GM18867 (cell line): ENCODE data around the gene IDH2.

Experiments
- ATAC-seq: cut with Tn5 transposase; IDR thresholded peaks from one replicate; pipeline ENCODE4 v1.9.1; 2021; ENCODE audit warnings: mild to moderate bottlenecking, moderate library complexity; ENCODE audit not compliant: unreplicated experiment

IDH2 gene

DNA sequence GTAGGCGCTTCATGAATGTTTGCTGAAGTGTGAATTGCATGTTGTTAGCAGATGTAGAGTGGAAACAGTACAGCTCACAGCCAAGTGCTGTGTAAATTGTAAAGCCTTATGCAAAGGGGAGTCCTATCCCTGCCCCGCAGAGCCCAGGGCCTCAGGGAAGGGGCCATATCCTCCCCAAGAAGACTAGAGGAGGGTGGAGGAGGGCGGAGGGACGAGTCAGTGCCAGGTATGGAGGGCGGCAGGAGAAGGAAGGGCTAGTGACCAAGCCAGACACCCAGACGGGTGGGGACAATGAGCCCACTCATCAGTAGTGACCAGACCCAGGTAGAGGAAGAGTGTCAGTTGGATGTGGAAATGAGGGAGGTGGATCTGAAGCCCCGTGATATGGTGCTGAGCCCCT is 56.0 kb downstream of the IDH2 start:
- ATAC-seq: no peak

DNA sequence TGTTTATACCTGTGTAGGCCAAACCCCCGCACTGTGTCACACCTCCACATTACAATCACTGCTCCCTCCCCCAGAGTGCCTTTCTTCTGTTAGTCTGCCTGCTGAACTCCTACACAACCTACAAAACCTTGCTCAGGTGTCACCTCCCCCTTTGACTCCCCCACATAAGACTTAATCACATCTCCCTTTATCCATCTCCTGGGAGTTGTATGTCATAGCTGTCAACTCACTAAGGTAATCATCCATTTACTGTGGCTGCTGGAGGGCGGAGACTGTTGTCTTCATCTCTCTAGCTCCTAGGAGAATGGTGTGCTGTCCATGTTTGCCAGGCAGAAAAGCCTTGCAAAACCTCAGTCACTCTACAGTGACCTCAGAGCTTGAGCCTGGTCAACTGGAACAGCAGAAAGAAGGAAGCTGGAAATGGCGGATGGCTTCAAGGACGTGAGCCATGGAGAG is 57.3 kb downstream of the IDH2 start:
- ATAC-seq: no peak

DNA sequence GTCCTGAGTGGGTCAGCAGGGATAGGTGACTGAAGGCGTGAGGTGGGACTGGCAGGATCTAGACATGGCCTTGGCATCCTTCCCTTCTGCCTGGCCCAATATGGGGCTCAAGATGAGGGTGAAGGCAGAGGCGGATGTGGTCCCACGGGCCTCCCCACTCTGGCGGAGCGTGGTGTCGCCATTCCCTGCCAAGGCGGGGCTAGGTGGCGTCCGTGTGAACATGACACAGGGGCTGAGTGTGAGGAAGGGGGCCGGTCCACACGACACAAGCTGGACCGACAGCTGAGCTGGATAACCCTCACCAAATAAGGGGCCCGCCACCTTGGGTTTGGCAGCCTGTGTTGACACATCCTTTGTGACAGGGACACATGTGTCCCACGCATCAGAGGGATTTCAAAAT is 58.1 kb downstream of the IDH2 start:
- no peak for ATAC-seq

DNA sequence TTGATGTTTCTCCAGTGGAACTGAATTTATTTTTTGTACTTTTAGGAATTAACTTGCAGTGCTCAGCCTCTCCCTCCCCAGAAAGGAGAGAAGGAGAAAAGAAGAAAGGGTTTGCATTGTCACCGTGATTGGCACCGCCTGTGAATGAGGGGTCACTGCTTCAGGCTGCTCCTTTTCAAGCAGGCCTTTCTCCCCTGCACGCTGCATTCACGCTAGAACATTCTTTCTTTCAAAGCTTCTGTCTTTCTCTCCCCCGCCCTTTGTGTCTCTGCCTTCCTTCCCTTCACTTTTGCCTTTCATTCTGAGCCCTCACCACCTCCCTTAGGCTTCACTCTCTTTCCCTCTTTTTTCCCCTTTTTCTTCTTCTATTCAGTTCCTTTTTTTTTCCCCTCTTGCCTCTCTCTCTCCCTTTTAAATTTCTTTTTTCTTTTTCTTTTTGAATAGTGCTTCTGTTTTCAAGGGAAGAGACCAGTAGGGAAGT is 58.7 kb downstream of the IDH2 start:
- ATAC-seq: no peak

DNA sequence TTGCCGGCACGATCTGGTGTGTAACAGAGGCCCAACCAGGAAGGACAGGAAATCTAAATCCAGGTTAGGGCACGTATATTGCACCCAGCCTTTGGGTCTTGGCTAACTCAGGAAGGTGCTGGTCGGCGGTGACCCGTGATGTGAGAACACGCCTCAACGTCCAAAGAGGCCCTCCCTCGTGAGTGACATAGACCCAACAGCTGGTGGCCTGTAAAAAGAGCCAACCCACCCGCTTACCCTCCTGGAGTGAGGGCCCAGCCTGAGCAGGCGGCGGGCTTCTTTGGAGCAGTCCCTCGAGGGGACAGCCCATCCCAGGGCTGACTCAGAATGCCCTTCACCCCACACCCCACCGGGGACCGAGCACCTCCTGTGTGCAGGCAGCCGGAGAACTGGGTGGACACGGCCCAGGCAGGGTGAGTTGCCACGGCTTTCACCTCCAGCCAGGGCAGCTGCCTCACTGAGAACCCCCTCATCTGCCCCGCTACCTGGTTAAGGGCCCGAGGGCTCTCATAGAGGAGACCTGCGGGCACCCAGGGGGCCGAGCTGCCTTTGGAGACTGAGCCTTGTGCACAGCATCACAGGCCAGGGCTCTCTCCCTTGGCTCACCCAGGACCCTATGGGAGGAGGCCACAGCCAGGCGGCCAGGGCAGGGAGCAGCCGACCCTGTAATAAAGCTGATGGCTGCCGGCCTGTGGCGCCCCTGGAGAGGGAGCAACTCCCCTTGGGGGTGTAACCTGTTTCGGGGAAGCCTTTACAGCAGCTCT is 59.3 kb downstream of the IDH2 start:
- ATAC-seq: no peak

DNA sequence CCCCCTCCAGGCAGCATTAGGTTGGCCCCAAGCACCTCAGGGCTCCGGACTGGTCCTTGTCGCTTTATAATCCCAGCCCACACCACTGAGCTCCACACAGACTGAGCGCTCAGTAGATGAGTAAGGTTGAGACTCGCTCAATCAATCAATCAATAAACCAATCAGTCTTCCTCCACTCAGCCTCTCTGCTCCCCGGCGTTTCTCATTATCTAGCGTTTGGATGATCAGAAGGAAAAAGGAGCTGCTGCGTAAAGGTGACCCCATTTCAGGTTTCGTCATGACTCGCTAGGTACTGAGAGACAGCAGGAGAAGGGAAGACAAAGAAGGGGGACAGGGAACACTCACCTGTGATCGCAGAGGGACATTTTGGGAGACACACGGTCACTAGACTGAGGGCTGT is 59.9 kb downstream of the IDH2 start:
- ATAC-seq: no peak

DNA sequence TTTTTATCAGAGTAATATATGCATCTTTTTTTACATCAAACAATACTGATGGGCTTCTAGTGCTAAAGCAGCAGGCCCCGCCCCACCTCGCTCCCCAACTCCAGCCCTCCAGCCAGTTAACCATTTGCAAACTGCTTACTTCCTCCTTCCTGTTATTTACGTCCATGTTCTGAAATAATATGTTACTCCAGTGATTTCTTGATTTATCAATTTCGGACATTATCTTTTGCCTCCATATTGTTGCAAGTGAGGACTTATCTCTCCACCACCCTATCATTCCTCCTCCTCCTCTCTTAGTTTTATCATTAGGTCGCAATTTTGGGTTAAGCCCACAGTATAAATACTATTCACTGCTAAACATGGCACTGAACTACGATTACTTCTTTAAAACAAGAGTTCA is 61.6 kb downstream of the IDH2 start:
- no peak for ATAC-seq

DNA sequence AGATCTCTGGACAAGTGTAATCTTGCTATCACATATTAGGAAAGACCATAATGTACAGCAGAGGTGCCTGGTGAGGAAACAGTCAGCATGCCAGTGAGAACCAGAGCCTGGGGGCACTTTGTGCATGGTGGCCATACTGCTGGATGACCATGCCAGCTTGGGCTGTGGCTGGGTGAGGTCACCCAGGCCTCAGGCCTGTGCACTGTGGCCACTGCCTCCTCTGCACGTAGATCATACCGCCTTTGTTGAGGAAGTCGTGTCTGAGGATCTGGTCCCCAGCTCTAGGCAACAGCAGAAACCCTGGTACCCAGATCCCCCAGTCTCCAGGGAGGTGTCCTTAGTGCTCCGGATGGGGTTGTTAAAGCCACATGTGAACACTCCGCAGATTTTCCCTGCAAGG is 62.3 kb downstream of the IDH2 start:
- ATAC-seq: no peak

DNA sequence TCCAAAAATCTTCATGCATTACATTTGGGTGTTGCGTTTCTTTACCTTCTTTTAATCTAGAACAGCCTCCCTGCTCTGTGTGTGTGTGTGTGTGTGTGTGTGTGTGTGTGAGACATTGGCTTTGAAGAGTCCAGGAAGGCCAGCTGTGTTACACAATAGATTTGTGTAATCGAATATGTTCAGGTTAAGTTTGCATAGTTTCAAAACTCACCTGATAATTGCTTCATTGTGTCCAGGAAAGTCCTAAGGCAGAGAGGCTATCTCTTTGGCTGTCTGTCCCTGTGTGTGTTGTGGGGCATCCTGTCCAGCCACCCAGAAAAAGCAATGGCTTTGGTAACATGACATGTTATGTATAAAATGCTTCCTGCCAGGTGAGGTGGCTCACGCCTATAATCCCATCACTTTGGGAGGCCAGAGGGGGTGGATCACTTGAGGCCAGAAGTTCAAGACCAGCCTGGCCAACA is 63.6 kb downstream of the IDH2 start:
- ATAC-seq: no peak

DNA sequence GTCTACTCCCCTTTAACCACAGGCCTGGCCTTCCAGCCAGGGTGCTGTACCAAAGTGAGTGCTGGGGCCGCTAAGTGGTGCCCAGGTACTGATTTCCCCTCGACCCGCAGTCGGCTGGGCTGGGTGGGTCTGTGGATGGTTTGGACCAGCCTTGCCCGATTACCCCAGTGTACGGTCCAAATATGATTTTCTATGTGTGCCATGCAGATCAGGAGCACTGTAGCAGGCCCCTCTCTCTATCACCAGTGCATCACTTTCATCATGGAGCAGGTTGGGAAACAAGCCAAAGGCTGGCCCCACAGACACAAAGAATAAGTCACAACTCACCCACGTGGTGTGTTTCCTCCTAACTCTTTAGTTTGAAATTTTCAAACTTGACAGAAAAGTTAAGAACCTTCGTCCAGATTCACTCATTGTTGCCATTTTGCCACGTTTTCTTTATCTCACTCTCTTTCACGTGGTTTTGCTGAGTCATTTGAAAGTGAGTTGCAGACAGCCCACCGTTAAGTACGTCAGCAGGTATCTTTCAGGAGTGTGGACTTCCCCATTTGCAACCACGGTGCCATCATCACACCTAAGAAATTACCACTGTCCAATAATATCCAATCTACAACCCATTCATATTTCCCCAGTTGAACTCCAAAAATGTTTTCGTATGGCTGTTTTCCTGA is 64.2 kb downstream of the IDH2 start:
- ATAC-seq: no peak

DNA sequence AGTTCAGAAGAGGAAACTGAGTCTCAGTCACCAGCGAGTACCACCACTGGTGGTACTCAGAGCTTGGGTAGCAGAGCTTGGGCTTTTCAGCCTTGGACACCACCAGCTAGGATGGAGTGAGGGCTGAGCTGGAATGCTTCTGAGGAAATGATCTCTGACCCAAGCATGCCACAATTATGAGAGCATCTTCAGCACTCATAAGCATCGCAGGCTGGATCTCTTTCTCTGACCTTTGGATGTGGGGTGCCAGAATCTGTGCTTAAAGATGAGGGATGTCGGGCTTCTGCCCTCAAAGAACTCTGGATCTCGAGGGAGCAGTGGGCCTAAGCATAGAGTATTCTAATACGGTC is 64.8 kb downstream of the IDH2 start:
- ATAC-seq: no peak

DNA sequence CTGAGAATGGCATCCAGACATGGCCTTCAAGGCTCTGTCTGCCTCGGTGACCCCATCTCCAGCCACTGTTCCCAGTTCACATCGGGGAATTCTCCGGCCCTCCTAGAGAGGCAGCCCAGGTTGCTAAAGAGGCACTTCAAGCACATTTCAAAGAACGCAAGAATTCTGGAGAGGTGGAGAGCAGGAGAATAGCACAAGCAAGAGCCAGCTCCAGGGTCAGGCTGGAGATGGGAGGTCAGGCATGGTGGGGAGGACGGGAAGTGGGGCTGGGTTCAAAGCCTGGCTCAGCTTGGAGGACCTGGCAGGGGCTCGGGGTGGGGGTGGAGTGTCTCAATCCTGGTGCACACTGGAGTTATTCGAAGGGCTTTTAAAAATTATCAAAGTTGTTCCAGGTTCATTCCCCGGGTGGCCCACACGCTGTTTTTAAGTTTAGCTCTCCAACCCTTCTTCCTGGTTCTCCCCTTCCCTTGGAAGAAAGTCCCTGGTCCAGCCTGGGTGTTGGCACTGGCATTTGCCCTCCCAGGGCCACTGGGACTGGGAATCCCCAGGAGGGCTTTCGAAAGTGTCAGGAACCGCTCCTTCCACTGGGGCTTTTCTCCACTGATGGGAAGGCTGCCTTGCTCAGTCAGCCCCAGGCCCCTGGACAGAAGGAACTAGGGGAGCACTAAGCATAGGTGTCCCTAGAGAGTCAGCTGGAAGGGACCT is 65.3 kb downstream of the IDH2 start:
- ATAC-seq: no peak

DNA sequence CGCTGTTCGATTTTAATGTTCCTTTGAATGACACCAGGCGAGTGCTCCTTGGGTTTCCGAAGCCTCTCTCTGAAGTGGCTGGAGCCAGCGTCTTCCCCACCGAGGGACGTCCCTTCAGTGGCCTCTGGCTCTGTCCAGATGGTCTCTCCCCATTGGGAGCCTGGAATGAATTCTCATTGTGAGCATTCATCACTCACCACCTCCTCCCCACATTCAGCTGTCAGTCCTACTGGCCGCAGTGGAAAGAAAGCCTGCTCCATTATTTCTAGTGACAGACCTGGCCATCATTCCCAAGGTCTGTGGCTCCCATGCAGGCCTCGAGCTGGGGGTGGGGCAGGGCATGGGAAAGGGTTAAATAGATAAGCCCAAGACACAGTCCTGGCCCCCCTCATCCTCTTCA is 65.9 kb downstream of the IDH2 start:
- ATAC-seq: no peak

DNA sequence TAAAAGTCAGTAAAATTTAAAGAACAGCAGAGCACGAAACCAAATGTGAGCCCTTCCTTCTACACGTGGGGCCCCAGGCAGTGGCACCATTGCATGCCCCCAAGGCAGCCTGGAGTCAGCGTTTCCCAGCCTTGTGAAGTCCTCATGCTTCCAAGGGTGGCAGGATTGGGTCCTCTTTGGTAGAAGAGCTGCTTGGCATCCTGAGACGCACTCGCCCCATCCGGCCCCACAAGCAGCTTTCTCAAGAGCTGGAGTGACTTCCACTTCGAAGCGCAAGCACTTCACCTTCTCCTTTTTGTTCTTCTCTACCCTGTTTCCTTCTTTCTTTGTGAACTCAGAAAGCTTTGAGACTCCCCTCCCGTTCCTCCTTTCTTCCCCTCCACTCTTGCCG is 66.4 kb downstream of the IDH2 start:
- ATAC-seq: no peak

DNA sequence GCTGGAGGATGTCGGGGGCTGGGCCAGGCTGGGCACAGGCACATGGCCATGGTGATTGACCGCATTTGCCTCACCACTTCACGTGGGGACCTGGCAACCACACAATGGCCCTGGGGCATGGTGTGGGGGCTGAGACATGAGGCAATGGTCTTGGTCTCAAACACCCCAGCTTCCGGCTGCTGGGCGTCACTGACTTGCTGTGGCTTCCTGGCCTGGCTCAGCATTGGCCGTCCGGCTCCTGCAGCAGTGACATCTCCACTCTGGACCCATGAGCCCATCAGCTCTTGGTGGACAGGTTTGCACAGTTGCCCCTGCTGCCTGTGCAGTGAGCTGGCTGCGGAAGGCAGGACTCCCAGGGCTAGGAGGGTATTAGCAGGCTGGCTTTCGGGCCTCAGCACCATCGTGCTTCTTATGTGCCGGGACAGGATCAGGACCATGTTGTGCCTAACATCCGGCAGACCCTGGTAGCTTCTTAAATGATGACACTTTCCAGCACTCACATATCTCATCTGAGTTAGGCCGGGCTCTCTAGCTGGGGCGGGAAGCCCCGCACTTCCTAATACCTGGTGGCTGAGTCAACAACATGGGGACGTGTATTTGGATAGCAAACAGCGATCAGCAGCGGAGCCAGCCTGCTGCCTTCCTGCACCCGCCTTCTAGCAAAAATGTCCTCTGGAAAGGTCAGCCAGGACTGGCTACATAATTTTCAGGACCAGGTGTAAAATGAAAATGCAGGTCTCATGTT is 67.0 kb downstream of the IDH2 start:
- no peak for ATAC-seq

DNA sequence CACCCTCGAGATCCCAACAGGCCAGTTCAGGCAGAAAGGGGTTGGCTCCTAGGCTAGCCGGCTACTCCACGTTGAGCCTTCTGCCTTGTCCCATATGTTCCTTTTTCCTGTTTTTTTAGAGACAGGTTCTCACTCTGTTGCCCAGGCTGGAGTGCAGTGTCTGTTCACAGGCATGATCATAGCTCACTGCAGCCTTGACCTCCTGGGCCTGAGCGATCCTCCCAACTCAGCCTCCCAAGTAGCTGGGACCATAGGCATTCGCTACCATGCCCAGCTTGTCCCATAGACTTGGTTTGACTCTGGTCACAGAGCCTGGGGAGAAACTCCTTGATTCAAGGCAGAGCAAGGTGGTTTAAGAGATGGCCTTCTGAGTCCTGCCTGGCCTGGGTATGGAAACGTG is 68.8 kb downstream of the IDH2 start:
- ATAC-seq: no peak
